NCI-H524 (cell line): ENCODE data around the gene ACSL1.
A peak's percentile ranks its signal among the peaks of the same experiment; 100 is the strongest.

Experiments
- DNase-seq, 2 experiments: peaks; one replicate each; lab custom pipeline; 2025; lab: John Stamatoyannopoulos, UW

Gene ACSL1

GRCh38 chr4:184838249-184839074 is 12.7 kb upstream of the ACSL1 start:
- no peak for DNase-seq

DNA sequence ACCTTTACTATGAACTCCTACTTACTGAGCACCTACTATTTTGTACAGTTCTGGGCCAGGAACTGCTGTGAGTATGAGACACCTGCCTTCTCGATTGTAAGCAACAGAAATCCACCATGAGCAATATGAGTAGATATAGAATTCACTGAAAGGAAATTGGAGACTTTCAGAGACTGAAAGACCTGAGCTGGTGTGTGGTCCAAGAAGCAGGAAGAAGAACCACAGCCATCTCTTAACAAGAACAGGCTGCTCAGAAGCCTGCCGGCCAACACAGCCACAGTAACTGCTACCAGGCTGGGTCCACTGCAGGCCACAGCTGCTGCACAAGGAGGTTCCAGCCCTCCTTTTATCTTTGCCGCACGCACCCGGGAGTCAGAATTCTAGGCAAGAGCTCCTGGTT is 10.8 kb upstream of the ACSL1 start:
- DNase-seq = no peak

- DNase-seq = no peak
These were observed 7.5 kb upstream of the ACSL1 start for GRCh38 chr4:184833046-184833838.

DNA sequence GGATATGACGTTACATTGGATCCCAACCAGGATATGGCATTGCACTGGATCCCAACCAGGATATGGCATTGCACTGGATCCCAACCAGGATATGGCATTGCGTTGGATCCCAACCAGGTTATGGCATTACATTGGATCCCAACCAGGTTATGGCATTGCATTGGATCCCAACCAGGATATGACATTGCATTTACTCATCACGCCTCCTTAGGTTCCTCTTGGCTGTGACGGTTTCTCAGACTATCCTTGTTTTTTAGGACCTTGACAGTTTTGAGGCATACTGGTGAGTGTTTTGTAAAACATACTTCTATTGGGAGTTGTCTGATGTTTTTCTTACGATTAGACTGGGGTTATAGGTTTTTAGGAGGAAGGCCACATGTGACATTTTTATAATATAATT is 5.4 kb upstream of the ACSL1 start:
- DNase-seq = no peak

GRCh38 chr4:184826691-184827270 is 1.0 kb upstream of the ACSL1 start:
- DNase-seq = no peak

DNA sequence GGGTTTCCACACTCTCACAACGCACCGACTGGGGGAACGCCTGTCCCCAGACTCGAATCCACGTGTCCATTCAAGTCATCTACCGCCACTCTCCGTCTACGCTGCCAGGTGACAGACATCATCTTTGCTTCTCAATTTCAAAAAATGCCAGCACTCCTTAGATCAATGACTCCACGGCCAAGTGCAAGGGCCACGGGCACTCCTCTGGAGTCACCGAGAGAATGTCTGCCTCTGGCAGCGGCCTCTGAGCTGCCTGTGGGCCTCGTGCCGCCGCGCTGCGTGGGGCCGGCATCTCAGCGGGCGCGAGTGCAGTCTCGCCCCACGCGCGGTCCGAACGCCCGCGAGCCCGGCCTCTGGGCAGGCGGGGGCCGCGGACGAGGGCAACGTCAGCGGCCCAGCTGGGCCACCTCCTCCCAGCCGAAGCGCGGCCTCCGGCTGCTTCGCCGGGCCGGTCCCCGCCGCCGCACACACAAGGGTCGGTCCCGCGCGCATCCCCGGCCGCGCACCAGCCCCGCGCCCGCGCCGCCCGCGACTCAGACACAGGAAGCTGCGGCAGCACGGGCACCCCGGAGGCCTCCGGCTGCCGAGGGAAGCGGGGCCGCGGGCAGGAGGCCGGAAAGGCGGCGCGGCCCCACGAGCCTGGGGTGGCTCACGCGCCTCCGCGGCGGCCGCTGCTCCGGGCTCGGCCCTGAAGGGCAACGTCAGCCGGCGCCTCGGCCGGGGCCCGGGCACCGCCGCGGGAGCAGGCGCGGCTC is 450 bp downstream of the ACSL1 start:
- peak in 1 of 2 experiments; percentile 13 for DNase-seq

- DNase-seq = no peak
These were observed 1.0 kb downstream of the ACSL1 start for GRCh38 chr4:184824776-184825084.

DNA sequence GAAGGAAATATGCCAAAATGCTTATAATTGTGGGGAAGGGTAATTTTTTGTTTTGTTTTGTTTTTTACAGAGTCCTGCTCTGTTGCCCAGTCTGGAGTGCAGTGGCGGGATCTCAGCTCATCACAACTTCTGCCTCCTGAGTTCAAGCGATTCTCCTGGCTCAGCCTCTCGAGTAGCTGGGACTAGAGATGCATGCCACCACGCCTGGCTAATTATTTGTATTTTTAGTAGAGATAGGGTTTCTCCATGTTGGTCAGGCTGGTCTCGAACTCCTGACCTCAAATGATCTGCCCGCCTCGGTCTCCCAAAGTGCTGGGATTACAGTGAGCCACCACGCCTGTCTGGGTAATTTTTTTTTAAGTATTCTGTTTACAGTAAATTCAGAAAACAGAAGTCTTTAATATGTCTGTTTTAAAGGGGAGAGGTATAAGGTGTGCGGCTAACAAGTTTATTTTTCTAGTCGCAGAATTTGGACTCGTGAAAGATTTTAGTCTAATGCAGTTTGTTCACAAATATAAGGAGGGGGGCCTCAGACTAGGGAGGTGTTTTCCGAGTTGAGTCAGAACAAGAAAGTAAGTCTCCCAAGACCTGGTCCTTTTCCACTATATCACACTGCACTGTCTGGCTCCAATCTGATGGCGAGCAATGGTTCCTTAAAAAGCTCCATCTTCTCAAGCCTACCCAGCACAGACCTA is 1.5 kb downstream of the ACSL1 start:
- no peak for DNase-seq

DNA sequence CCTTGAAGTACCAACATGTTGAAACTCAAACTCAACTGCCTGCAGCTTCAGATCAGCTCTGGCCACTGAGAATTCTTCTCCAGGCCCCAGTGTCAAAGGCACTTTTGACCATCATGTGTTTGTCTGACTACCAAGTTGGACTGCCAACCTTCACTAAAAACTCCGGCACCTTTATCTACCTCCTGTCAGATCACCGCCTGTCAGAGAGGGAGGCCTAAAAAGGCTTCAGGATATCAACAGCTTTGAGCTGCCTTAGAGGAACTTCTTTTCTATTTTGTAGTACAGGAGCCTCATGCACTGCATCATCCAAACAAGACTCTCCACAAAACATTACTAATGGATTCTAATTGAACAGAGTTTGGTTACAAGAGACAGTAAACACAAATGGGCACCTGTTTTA is 2.8 kb downstream of the ACSL1 start:
- DNase-seq = no peak

GRCh38 chr4:184822356-184822755 is 3.4 kb downstream of the ACSL1 start:
- DNase-seq = no peak

DNA sequence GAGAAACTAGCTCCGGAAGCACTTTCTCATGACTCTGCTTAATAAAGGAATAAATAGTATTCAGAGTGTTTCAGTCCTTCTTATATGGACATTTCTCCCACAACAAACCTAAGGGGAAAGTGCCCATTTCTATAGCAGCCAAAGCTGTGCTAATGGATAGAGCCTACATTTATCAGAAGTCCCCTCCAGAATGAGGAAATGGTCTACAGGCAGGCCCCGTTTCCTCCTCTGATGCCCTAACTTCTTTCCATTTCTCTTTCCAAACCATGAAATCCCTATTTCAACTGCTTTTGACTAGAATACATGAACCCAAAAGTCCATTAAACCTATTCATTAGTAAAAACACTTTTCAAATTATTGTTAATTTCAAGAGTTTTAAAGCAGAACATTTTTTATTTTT is 4.5 kb downstream of the ACSL1 start:
- DNase-seq = no peak

GRCh38 chr4:184819786-184820185 is 6.0 kb downstream of the ACSL1 start:
- no peak for DNase-seq

- no peak for DNase-seq
These were observed 7.6 kb downstream of the ACSL1 start for GRCh38 chr4:184818216-184818564.

DNA sequence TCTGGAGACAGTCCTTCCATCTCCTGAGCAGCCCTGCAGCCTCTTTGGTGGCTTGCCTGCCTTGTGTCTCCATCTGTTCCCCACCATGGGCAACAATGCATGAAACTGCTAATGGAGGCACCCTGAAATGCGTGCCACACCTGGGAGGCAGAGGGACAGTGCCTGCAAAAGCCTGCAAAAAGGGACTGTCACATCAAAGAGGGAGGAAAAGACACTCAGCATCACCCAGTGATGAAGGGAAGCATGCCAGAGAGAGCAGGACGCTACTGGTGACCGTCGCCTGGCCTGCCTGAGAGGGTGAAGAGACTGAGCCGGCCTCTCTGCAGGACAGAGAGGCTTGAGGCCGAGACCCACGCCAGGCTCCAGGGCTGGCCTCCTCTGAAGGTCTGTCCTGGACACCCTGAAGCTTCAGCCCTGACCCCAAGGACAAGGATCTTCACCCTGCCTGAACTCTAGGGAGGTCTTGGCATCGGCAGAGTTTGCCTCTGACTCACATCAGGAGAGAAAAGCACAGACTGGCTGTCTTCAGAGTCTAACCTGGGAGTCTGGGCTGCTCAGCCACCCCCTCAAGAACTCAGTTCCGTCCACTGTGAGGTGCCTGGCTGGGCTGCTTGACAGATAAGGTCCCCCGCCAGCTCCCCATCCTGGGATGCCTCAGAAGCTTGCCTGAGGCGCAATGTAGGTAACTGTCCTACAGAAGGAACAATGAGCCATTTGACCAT is 8.1 kb downstream of the ACSL1 start:
- no peak for DNase-seq

DNA sequence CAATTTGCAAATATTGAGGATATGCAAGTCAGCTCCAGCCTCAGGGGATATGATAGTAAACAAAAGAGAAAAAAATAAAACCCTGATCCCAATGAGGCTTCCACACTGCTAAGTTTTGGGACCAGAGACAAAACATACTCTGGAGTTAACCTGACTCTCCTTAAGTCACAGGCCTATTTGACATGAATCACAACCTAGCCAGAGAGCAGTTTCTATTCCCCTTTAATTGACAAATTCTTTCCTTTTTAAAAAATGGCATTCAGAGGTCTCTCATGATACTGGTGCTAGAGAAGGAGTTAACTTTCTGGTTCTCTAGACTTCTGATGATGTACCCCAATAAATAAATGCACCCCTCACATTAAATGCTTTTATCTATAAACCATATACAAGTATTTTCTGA is 8.8 kb downstream of the ACSL1 start:
- no peak for DNase-seq

GRCh38 chr4:184815046-184815877 is 10.5 kb downstream of the ACSL1 start:
- peak; percentile 40 to 54 for DNase-seq

- DNase-seq = no peak
These were observed 11.1 kb downstream of the ACSL1 start for GRCh38 chr4:184814686-184815045.

- DNase-seq = no peak
These were observed 13.1 kb downstream of the ACSL1 start for GRCh38 chr4:184812651-184813181.

GRCh38 chr4:184812199-184812542 is 13.6 kb downstream of the ACSL1 start:
- DNase-seq = no peak

DNA sequence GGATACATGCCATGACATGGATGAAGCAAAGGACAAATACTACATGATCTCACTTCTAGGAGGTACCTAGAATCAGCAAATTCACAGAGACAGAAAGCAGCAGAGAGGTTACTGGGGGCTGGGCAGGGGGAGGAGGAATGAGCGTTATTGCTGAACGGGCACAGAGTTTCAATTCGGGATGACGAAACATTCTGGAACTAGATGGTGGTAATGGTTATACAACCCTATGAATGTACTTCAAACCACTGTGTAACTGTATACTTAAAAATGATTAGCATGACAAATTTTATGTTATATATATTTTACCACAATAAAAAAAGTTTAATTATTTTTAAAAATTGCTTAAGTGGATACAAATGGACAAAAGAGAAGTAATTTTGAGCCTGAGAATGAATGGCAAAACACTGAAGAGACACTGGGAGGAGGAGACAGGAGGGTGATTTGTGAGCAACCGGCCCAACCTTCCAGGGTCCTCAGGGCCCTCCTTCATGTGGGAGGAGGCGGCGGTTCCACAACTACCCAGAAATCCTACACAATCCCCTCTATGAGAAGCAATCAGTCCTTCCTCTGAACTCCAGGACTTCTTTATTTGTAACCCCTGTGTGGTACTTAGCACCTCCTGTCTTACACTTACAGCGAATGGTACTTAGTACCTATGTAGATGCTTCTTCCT is 14.1 kb downstream of the ACSL1 start:
- no peak for DNase-seq
